Mucosa of stomach (tissue), 1 donor: ENCODE measurements around the gene HSPG2.
"Not testable (repeated sequence)": the region's sequence is repeated elsewhere in the genome, so short reads cannot be mapped to it uniquely, and the experiment has no call there.

Experiments used
- H3K27me3 ChIP-seq: one replicate; pipeline ENCODE4 v1.7.0; 2013; ENCODE audit warnings: mild to moderate bottlenecking, low read length; ENCODE audit not compliant: control insufficient read depth, insufficient read depth
- H3K36me3 ChIP-seq: one replicate; pipeline ENCODE4 v1.7.0; 2013; ENCODE audit warnings: low read length; ENCODE audit not compliant: control insufficient read depth, insufficient read depth
- H3K4me1 ChIP-seq: one replicate; pipeline ENCODE4 v1.7.0; 2013; ENCODE audit warnings: mild to moderate bottlenecking, low read length; ENCODE audit not compliant: control insufficient read depth, insufficient read depth
- H3K4me3 ChIP-seq: one replicate; pipeline ENCODE4 v1.7.0; 2013; ENCODE audit warnings: low read length
- H3K9ac ChIP-seq: one replicate; pipeline ENCODE4 v1.7.0; 2013; ENCODE audit warnings: mild to moderate bottlenecking, low read length, moderate library complexity
- H3K9me3 ChIP-seq: one replicate; pipeline ENCODE4 v1.7.0; 2013; ENCODE audit warnings: mild to moderate bottlenecking, low read length, moderate library complexity; ENCODE audit not compliant: control insufficient read depth
- donor health status: Pancreatic carcinoma.

HSPG2 gene

DNA sequence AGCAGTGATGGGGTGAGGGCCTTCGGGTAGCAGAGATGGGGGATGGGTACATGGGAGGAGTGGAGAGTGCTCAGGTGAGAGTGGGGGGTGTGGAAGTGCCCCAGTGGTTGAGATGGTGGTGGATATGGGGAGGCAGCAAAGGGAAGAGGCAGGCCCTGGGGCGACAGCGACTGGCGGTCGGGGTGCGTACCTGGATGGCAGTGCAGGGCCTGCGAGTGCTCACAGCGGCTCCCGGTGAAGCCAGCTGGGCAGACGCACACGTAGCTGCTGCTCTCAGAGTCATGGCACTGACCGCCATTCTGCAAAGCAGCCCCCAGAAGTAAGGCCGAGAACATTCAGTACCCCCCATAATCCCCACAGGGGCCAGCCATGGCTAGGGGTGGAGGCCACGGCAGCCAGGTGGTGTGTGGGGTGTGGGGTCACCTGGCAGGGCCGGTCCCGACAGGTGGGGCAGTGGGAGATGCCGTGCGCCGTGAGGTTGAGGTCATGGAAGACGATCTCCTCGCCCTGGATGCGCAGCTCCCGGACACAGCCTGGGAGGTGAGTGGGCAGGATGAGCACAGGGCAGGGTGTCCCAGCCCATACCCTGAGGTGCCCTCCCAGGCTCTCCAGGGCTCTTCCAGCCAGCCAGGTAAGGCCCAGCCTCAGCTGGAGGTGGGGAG lies 106.2 kb downstream of the HSPG2 start:
- Histone ChIP-seq H3K4me1 (no peaks in the 10 kb centered on the region), H3K9me3 (no peaks in the 10 kb centered on the region), H3K4me3 (no peak overlapping the region), H3K27me3 (no peaks in the 10 kb centered on the region), H3K36me3 (peaks cover 12% of the 10 kb centered on the region), H3K9ac (no peak overlapping the region)

DNA sequence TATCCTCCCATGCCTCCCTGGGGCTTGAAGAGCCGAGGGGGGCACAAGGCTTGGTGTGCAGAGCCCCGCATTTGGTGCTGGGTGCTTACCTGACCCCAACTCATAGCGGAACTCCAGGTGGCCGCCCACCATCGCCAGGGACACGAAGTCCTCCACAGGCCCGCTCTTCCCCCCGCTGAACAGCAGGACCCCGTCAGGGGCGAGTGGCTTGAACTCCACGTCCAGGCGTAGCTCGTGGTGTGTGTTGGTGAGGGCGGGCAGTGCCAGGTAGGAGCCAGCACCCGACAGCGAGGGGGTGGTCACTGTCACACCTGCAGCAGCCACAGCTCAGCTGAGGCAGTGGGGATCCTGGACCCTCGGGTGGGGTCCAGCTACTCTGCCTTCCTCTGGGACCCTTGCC lies 107.8 kb downstream of the HSPG2 start:
- Histone ChIP-seq H3K9me3 (no peaks in the 10 kb centered on the region), H3K27me3 (no peaks in the 10 kb centered on the region), H3K9ac (no peak overlapping the region), H3K36me3 (peaks cover 18% of the 10 kb centered on the region), H3K4me3 (no peak overlapping the region), H3K4me1 (no peaks in the 10 kb centered on the region)

DNA sequence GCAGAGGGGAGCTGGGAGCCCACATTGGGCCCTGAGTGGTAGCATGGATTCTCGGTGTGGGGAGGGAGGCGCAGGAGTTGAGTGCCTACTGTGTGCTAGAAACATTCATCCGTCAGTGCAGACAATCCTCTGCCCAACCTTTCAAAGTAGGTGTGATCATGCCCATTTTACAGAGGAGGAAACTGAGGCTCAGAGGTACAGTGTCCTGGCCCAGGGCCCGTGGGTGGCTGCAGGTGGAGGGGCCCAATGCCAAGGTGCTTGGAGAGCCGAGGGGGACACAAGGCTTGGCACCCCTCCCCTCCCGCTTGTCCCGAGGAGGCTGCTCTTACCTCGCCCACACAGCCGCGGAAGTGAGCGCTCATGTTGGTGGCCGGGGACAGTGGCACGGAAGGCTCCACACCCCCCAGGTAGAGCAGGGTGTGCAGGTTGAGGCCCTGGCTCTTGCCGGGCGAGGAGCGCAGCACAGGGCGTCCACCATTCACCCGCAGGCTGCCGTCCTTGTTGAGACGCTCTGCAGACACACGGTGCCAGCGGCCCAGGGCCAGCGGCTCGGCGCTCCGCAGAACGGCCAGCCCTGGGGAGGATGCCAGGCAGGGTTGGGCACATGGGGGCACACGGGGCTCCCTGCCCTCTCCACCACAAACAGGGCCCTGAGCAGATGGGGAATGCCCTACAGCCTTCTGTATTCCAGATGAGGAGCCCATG lies 108.5 kb downstream of the HSPG2 start:
- H3K27me3 ChIP-seq, result no peaks in the 10 kb centered on the region
- no peak overlapping the region for H3K9ac ChIP-seq
- no peak overlapping the region for H3K4me3 ChIP-seq
- H3K9me3 ChIP-seq, result no peaks in the 10 kb centered on the region
- no peaks in the 10 kb centered on the region for H3K4me1 ChIP-seq
- peaks cover 20% of the 10 kb centered on the region for H3K36me3 ChIP-seq

DNA sequence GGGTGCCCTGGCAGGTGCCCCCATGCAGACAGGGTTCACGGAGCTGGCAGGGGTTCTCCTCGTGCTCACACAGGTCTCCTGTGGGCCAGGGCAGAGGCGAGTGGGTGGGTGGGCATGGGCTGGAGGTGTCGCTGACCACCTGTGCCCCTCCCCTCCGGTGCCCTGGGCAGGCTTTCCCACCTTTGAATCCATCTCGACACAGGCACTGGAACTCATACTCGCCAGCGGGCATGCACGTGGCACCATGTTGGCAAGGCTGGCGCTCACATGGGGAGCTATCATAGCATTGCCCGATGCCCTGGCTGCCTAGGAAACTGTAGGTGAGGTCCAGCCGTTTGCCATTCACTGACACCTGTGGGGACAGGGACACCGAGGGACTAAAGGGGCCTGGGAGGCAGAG lies 109.0 kb downstream of the HSPG2 start:
- Histone ChIP-seq H3K27me3 (no peaks in the 10 kb centered on the region), H3K36me3 (peaks cover 19% of the 10 kb centered on the region), H3K9ac (no peak overlapping the region), H3K9me3 (no peaks in the 10 kb centered on the region), H3K4me1 (no peaks in the 10 kb centered on the region), H3K4me3 (no peak overlapping the region)

DNA sequence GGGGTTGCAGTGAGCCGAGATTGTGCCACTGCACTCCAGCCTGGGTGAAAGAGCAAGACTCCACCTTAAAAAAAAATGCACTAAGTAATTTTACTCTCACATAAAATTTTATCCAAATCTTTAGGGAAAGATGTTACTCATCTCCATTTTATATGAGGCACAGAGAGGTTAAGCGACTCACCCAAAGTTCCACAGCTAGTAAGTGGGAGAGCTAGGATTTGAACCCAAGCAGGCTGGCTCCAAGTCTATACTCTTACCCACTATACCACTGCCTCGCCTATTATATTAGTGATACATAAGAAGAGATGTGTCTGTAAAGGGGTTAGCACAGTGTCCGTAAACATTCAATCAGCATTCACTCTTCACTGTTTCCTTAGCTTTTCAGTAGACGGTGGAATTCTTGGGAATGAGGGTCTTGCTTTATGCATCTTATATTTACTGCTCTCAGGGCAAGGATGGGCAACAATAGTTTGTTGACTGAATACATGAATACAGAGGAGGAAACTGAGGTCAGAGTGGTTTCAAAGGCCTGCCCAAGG lies 109.9 kb downstream of the HSPG2 start:
- H3K4me1 ChIP-seq, result no peaks in the 10 kb centered on the region
- H3K4me3 ChIP-seq, result no peak overlapping the region
- no peaks in the 10 kb centered on the region for H3K27me3 ChIP-seq
- H3K36me3 ChIP-seq, result peaks cover 14% of the 10 kb centered on the region
- H3K9me3 ChIP-seq, result no peaks in the 10 kb centered on the region
- H3K9ac ChIP-seq, result no peak overlapping the region

DNA sequence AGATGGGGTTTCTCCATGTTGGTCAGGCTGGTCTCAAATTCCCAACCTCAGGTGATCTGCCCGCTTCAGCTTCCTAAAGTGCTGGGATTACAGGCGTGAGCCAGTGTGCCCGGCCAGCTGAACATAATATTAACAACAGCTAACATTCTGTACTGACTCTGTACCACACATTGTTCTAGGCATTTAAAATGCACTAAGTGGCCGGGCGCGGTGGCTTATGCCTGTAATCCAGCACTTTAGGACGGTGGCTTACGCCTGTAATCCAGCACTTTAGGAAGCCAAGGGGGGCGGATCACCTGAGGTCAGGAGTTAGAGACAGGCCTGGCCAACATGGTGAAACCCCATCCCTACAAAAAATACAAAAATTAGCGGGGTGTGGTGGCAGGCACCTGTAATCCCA lies 110.4 kb downstream of the HSPG2 start:
- peaks cover 14% of the 10 kb centered on the region for H3K36me3 ChIP-seq
- not testable (repeated sequence) for H3K4me1 ChIP-seq, H3K27me3 ChIP-seq, H3K9ac ChIP-seq, H3K9me3 ChIP-seq, H3K4me3 ChIP-seq

DNA sequence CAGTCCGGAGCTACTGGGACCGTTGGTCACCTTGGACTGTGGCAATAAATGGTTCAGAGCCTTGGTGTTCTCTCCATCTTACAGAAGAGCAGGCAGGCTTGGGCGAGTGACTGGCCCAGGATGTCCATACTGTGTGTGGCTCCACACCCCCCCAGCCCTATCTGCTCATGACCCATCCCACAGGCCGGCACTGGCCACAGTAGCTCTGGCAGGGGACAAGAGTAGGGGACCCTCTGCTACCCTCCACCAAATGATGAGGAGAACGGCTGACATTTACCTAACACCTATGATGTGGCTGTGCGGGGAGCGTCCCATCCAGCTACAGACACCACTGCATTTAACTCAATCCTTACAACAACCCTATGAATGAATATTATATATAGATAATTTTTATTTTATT lies 111.7 kb downstream of the HSPG2 start:
- peaks cover 14% of the 10 kb centered on the region for H3K36me3 ChIP-seq
- no peaks in the 10 kb centered on the region for H3K4me1 ChIP-seq
- H3K9ac ChIP-seq, result no peak overlapping the region
- no peaks in the 10 kb centered on the region for H3K9me3 ChIP-seq
- H3K27me3 ChIP-seq, result no peaks in the 10 kb centered on the region
- no peak overlapping the region for H3K4me3 ChIP-seq

DNA sequence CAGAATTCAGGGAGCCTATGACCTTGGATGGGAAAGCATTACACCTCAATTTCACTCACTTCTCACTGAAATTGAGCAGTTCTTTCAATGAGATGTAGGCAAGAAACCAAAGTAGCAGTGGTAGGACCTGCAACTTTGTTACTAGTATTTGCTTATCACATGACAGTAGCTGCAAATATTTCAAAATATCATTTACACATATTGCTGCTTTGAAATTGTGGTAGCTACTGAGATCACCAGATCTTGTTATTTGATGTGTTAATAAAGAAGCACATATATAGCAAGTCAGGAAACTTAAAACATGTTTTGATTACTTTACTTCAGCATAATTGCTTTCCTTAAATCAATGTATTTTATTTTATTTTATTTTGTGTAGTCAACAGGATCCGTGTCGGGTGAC lies 112.2 kb downstream of the HSPG2 start:
- Histone ChIP-seq H3K9ac (no peak overlapping the region), H3K4me1 (no peaks in the 10 kb centered on the region), H3K4me3 (no peak overlapping the region), H3K9me3 (no peaks in the 10 kb centered on the region), H3K27me3 (no peaks in the 10 kb centered on the region), H3K36me3 (peaks cover 14% of the 10 kb centered on the region)

DNA sequence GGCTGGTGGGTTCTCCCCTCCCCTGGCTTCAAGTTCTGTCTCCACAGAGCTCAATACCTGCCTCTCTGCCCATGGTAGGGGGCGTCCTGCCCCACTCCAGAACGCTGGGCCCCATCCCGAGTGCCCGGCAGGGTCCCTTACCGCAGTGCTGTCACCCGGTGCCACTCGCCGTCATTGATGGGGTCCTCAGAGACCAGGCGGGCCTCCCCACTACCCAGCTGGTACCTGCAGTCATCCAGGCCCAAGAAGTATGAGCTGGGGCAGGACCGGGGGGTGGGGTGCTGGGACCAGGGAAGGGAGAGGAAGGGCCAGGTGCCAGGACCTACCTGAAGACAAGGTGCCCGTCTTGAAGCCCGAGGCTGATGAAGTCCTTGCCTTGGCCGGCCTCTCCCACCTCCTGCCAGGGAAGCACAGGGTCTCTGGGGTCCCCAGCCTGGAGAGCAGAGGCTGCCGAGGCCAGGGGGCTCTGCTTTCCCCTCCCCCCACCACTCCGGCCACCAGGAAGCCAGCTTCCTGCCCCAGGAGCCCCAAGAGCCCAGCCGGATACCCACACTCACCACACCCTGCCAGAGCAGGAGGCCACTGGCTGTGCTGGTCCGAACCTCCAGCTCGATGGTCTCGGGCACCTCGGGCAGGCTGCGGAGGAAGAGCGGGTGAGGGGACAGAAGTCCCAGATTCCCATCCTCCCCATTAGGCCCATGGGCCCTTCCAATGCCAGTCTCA lies 113.0 kb downstream of the HSPG2 start:
- Histone ChIP-seq H3K9ac (no peak overlapping the region), H3K4me3 (no peak overlapping the region), H3K27me3 (no peaks in the 10 kb centered on the region), H3K36me3 (peaks cover 14% of the 10 kb centered on the region), H3K9me3 (no peaks in the 10 kb centered on the region), H3K4me1 (no peaks in the 10 kb centered on the region)

DNA sequence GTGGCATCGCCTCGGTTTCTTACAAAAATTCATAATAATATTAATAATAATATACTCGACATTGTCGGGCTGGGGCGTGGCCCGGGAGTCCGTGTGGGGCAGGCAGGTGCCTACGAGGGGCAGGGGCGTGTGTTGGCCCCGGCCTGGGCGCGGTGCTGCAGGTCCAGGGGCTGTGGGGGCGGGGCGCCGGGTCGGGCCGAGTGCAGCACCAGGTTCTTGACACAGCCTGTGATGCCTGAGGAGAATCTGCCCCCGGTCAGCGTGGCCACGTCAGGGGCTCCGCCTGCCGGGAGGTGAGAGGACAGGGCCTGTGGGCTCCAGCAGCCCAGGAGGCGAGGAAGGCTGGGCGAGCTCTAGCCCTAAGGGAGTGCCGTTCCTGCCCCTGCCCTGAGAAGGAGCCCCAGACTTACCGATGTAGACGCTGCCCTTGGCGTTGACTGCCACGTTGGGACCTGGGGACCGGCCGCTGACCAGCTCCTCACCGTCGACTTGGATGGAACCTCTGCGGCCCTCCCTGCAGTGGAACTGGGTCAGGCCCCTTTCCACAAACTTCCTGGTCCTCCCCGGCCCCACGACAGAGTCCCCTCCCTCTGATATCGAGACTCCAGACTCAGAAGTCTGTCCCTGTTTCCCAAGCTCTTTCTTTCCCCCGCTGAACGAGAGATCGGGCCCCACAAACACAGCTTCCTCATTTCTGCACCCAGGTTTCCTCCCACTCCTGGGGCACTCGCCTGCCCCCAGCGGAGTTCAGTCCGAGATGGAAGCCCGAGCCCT lies 113.7 kb downstream of the HSPG2 start:
- H3K27me3 ChIP-seq, result no peaks in the 10 kb centered on the region
- H3K9ac ChIP-seq, result no peak overlapping the region
- no peaks in the 10 kb centered on the region for H3K9me3 ChIP-seq
- H3K4me3 ChIP-seq, result no peak overlapping the region
- H3K4me1 ChIP-seq, result no peaks in the 10 kb centered on the region
- H3K36me3 ChIP-seq, result peaks cover 14% of the 10 kb centered on the region

DNA sequence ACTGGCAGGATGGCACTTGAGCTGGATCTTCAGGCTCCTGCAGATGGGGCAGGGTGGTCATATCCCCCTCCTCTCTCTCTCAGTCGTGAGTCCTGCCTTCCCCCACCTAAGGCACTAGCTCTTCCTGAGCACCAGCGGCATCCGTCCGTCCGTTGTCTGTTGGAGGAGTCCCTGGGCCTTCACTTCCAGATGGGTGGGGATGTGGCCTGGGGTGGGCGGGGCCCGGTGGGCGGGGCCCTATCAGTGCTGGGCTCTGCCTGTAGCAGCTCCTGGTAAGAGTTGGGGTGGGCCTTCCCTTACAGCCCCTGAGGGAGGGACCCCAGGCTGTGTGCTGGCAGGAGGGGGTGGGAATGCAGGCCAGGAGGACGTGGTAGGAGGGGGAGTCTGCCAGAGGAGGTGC lies 114.8 kb downstream of the HSPG2 start:
- Histone ChIP-seq H3K9me3 (no peaks in the 10 kb centered on the region), H3K9ac (no peak overlapping the region), H3K27me3 (no peaks in the 10 kb centered on the region), H3K36me3 (peaks cover 10% of the 10 kb centered on the region), H3K4me1 (no peaks in the 10 kb centered on the region), H3K4me3 (no peak overlapping the region)
